H9 (cell line): ENCODE data around the gene TBC1D23. TPM values are rescaled to one million over a fixed set of nuclear protein-coding genes. Genes with fewer than 3 reads are reported as not detected.

Experiments used
- DNase-seq: peaks from one replicate; pipeline ENCODE4 v3.0.0-alpha.2; 2017
- H2AFZ ChIP-seq: one replicate; pipeline ENCODE4 v1.6.1; 2013; ENCODE audit warnings: mild to moderate bottlenecking, low read length, control low read depth, moderate library complexity
- H2AK5ac ChIP-seq: 2 replicates; pipeline ENCODE4 v1.6.1; 2013; ENCODE audit warnings: low read length, control low read depth, mixed read lengths; ENCODE audit not compliant: insufficient read length
- H2BK120ac ChIP-seq: one replicate; pipeline ENCODE4 v1.6.1; 2013; ENCODE audit warnings: low read depth, mild to moderate bottlenecking, low read length, control low read depth, inconsistent platforms; ENCODE audit not compliant: poor library complexity, severe bottlenecking
- H2BK12ac ChIP-seq: 2 replicates; pipeline ENCODE4 v1.6.1; 2013; ENCODE audit warnings: low read length, control low read depth, mixed read lengths, low read depth; ENCODE audit not compliant: insufficient read length
- H2BK15ac ChIP-seq: 2 replicates; pipeline ENCODE4 v1.6.1; 2013; ENCODE audit warnings: low read depth, low read length, control low read depth
- H2BK20ac ChIP-seq: one replicate; pipeline ENCODE4 v1.6.1; 2013; ENCODE audit warnings: low read depth, mild to moderate bottlenecking, low read length, control low read depth, inconsistent platforms; ENCODE audit not compliant: poor library complexity, severe bottlenecking
- H2BK5ac ChIP-seq: 2 replicates; pipeline ENCODE4 v1.6.1; 2013; ENCODE audit warnings: low read length, control low read depth, mixed read lengths; ENCODE audit not compliant: insufficient read length
- H3K14ac ChIP-seq: 2 replicates; pipeline ENCODE4 v1.6.1; 2013; ENCODE audit warnings: low read length, control low read depth; ENCODE audit not compliant: insufficient read depth
- H3K18ac ChIP-seq: 2 replicates; pipeline ENCODE4 v1.6.1; 2013; ENCODE audit warnings: low read depth, mild to moderate bottlenecking, mixed read lengths, low read length, control low read depth; ENCODE audit not compliant: insufficient read length
- H3K23ac ChIP-seq: 2 replicates; pipeline ENCODE4 v1.6.1; 2013; ENCODE audit warnings: low read length, control low read depth, mixed read lengths, low read depth; ENCODE audit not compliant: insufficient read length
- H3K23me2 ChIP-seq: 2 replicates; pipeline ENCODE4 v1.6.1; 2013; ENCODE audit warnings: low read depth, mild to moderate bottlenecking, mixed read lengths, low read length, control low read depth; ENCODE audit not compliant: insufficient read length, poor library complexity, severe bottlenecking
- H3K27ac ChIP-seq: 2 replicates; pipeline ENCODE4 v1.5.1; 2013; ENCODE audit warnings: low read length, control low read depth, mixed read lengths, low read depth; ENCODE audit not compliant: insufficient read length
- H3K27me3 ChIP-seq: 2 replicates; pipeline ENCODE4 v1.6.1; 2013; ENCODE audit warnings: low read length, control low read depth, inconsistent platforms; ENCODE audit not compliant: insufficient read depth
- H3K4ac ChIP-seq: 2 replicates; pipeline ENCODE4 v1.6.1; 2013; ENCODE audit warnings: low read depth, mild to moderate bottlenecking, control low read depth, inconsistent platforms, low read length, moderate library complexity
- H3K4me1 ChIP-seq: 2 replicates; pipeline ENCODE4 v1.6.1; 2013; ENCODE audit warnings: low read length, control low read depth, inconsistent platforms; ENCODE audit not compliant: insufficient read depth
- H3K4me2 ChIP-seq: 2 replicates; pipeline ENCODE4 v1.6.1; 2013; ENCODE audit warnings: low read length, control low read depth, mixed read lengths; ENCODE audit not compliant: insufficient read length, insufficient read depth
- H3K56ac ChIP-seq: 2 replicates; pipeline ENCODE4 v1.6.1; 2013; ENCODE audit warnings: low read depth, mild to moderate bottlenecking, mixed read lengths, low read length, control low read depth; ENCODE audit not compliant: insufficient read length
- H3K79me1 ChIP-seq: 2 replicates; pipeline ENCODE4 v1.6.1; 2013; ENCODE audit warnings: low read depth, mild to moderate bottlenecking, moderate library complexity, low read length, control low read depth, inconsistent platforms; ENCODE audit not compliant: insufficient read depth, poor library complexity, severe bottlenecking
- H3K79me2 ChIP-seq: 2 replicates; pipeline ENCODE4 v1.6.1; 2013; ENCODE audit warnings: low read length, control low read depth, inconsistent platforms; ENCODE audit not compliant: insufficient read depth
- H3K9ac ChIP-seq: 2 replicates; pipeline ENCODE4 v1.6.1; 2013; ENCODE audit warnings: low read length, control low read depth, mixed read lengths; ENCODE audit not compliant: insufficient read length; ENCODE audit errors: extremely low read depth
- H3K9me3 ChIP-seq: one replicate; pipeline ENCODE4 v1.6.1; 2013; ENCODE audit warnings: low read depth, low read length, inconsistent platforms; ENCODE audit not compliant: control insufficient read depth
- H3T11ph ChIP-seq: one replicate; pipeline ENCODE4 v1.6.1; 2013; ENCODE audit warnings: mild to moderate bottlenecking, low read length, control low read depth, inconsistent platforms
- H4K20me1 ChIP-seq: one replicate; pipeline ENCODE4 v1.6.1; 2013; ENCODE audit not compliant: control insufficient read depth, insufficient read length, insufficient read depth
- H4K5ac ChIP-seq: 2 replicates; pipeline ENCODE4 v1.6.1; 2013; ENCODE audit warnings: low read depth, mild to moderate bottlenecking, mixed read lengths, low read length, control low read depth; ENCODE audit not compliant: insufficient read length
- H4K8ac ChIP-seq: replicated peaks from 2 replicates; pipeline ENCODE4 v1.6.1; 2013; ENCODE audit warnings: low read length, control low read depth, mixed read lengths, low read depth; ENCODE audit not compliant: insufficient read length
- H4K91ac ChIP-seq: 2 replicates; pipeline ENCODE4 v1.6.1; 2013; ENCODE audit warnings: low read depth, mild to moderate bottlenecking, moderate library complexity, mixed read lengths, low read length, control low read depth; ENCODE audit not compliant: insufficient read length
- H3K27ac Mint-ChIP-seq, 3 experiments: 2 replicates in 2 of 3; 3 replicates in 1 of 3; pipeline ENCODE4 v1.8.0; 2020 to 2021; ENCODE audit warnings: mixed read lengths in 3 of 3, mild to moderate bottlenecking in 1 of 3, moderate library complexity in 1 of 3
- H3K27me3 Mint-ChIP-seq: 2 replicates; pipeline ENCODE4 v1.8.0; 2021; ENCODE audit warnings: low read depth, mild to moderate bottlenecking, moderate library complexity, mixed read lengths
- H3K36me3 Mint-ChIP-seq, 3 experiments: 2 replicates in 2 of 3; 3 replicates in 1 of 3; pipeline ENCODE4 v1.8.0; 2020 to 2021; ENCODE audit warnings: low read depth in 3 of 3, mixed read lengths in 3 of 3; ENCODE audit not compliant: insufficient read depth in 1 of 3
- H3K4me1 Mint-ChIP-seq, 2 experiments: 2 replicates each; pipeline ENCODE4 v1.8.0; 2020; ENCODE audit warnings: mixed read lengths in 2 of 2
- H3K4me3 Mint-ChIP-seq, 2 experiments: 2 replicates in 1 of 2; 3 replicates in 1 of 2; pipeline ENCODE4 v1.8.0; 2020 to 2021; ENCODE audit warnings: mild to moderate bottlenecking in 2 of 2, mixed read lengths in 2 of 2, moderate library complexity in 1 of 2
- H3K9me3 Mint-ChIP-seq, 2 experiments: 2 replicates in 1 of 2; 3 replicates in 1 of 2; pipeline ENCODE4 v1.8.0; 2020; ENCODE audit warnings: mild to moderate bottlenecking in 2 of 2, mixed read lengths in 2 of 2, moderate library complexity in 1 of 2
- CTCF ChIP-seq: fragments of 200-600 bp; sonication (generic); conservative IDR thresholded peaks from 3 replicates; pipeline ENCODE4 v1.8.0; 2021; ENCODE audit warnings: antibody characterized with exemption, mild to moderate bottlenecking
- WGBS: extraction: QIAGEN DNeasy Blood & Tissue Kit; methylation state at CpG from one replicate; pipeline ENCODE4 v1.1.7; 2013; ENCODE audit warnings: missing lambda C conversion rate, low lambda C conversion rate, mixed read lengths; ENCODE audit not compliant: insufficient read length; ENCODE audit errors: extremely low coverage; 5-methylcytosine and 5-hydroxymethylcytosine counted together
- total RNA-seq: library from RNA; stranded (reverse); gene quantifications from 2 replicates; pipeline ENCODE4 v1.2.1, GENCODE V29; 2021

Gene TBC1D23
- total RNA-seq, 1 experiment from 2014 or later: 37.1 TPM

GRCh38 chr3:100234364-100234763 is 26.4 kb upstream of the TBC1D23 start:
- Histone ChIP-seq H3K23me2 (no peaks in the 10 kb centered on the region), H3K27me3 (no peaks in the 10 kb centered on the region)

More at GRCh38 chr3:100234364-100234763, 26.4 kb upstream of the TBC1D23 start:
- Mint-ChIP-seq H3K4me1 (peaks cover 5 to 14% of the 10 kb centered on the region in 2 experiments), H3K4me3 (no peak overlapping the region), H3K27ac (no peak overlapping the region), H3K36me3 (peaks cover 3 to 4% (median 3%) of the 10 kb centered on the region in 3 experiments; a peak in 4 of 7 replicates), H3K9me3 (peaks cover 7 to 23% of the 10 kb centered on the region in 2 experiments), H3K27me3 (no peaks in the 10 kb centered on the region; the same call in 1 of the 2 replicates)
- H4K91ac ChIP-seq: no peak overlapping the region
- H3K4ac ChIP-seq: no peak overlapping the region
- no peak overlapping the region for H3K4me2 ChIP-seq
- peaks cover 6% of the 10 kb centered on the region for H3K9me3 ChIP-seq
- H4K8ac ChIP-seq: no peak overlapping the region
- no CpG with 5 or more reads among the region's 2 CpGs for WGBS
- H3K79me2 ChIP-seq: no peaks in the 10 kb centered on the region
- H3K79me1 ChIP-seq: no peaks in the 10 kb centered on the region
- H2AK5ac ChIP-seq: no peak overlapping the region
- no peak overlapping the region for H2AFZ ChIP-seq
- H3K4me1 ChIP-seq: peaks cover 3% of the 10 kb centered on the region; the same call in 1 of the 2 replicates
- no peaks in the 10 kb centered on the region for H4K20me1 ChIP-seq
- no peak overlapping the region for H2BK12ac ChIP-seq
- H3K56ac ChIP-seq: no peak overlapping the region
- no peak overlapping the region for H3K14ac ChIP-seq
- no peak overlapping the region for H2BK5ac ChIP-seq
- no peak overlapping the region for H2BK15ac ChIP-seq
- no peak for TF ChIP-seq CTCF
- no peak overlapping the region for H2BK20ac ChIP-seq
- H4K5ac ChIP-seq: no peak overlapping the region
- no peak overlapping the region for H3K18ac ChIP-seq
- H3K27ac ChIP-seq: no peak overlapping the region
- no peak overlapping the region for H3K9ac ChIP-seq
- H3K23ac ChIP-seq: no peak overlapping the region
- no peak overlapping the region for H3T11ph ChIP-seq
- DNase-seq: no peak
- H2BK120ac ChIP-seq: no peak overlapping the region
